DMS53 (cell line): ENCODE results near the gene DIAPH3.
A peak's percentile ranks its signal among the peaks of the same experiment; 100 is the strongest.

Source experiments
- DNase-seq: peaks from one replicate; lab custom pipeline; 2025; lab: John Stamatoyannopoulos, UW

Gene DIAPH3

GRCh38 chr13:60026286-60026685 is 137.4 kb downstream of the DIAPH3 start:
- no peak for DNase-seq

- no peak for DNase-seq
These were observed 143.4 kb downstream of the DIAPH3 start for GRCh38 chr13:60020288-60020687.

GRCh38 chr13:60019119-60019993 is 144.4 kb downstream of the DIAPH3 start:
- no peak for DNase-seq

- DNase-seq, result no peak
These were observed 145.2 kb downstream of the DIAPH3 start for GRCh38 chr13:60018536-60018935.

GRCh38 chr13:60016229-60016628 is 147.5 kb downstream of the DIAPH3 start:
- DNase-seq, result no peak

GRCh38 chr13:60013166-60013565 is 150.6 kb downstream of the DIAPH3 start:
- DNase-seq, result no peak

- DNase-seq, result peak; percentile 30
These were observed 151.2 kb downstream of the DIAPH3 start for GRCh38 chr13:60012488-60012887.

- peak; percentile 44 for DNase-seq
These were observed 154.2 kb downstream of the DIAPH3 start for GRCh38 chr13:60009300-60010253.

- DNase-seq, result no peak
These were observed 161.8 kb downstream of the DIAPH3 start for GRCh38 chr13:60001889-60002288.

GRCh38 chr13:60000976-60001375 is 162.8 kb downstream of the DIAPH3 start:
- no peak for DNase-seq

GRCh38 chr13:60000081-60000480 is 163.6 kb downstream of the DIAPH3 start:
- no peak for DNase-seq

- no peak for DNase-seq
These were observed 165.8 kb downstream of the DIAPH3 start for GRCh38 chr13:59997976-59998375.

- no peak for DNase-seq
These were observed 167.2 kb downstream of the DIAPH3 start for GRCh38 chr13:59996461-59996980.

- peak; percentile 36 for DNase-seq
These were observed 172.3 kb downstream of the DIAPH3 start for GRCh38 chr13:59991395-59991794.

- DNase-seq, result no peak
These were observed 180.9 kb downstream of the DIAPH3 start for GRCh38 chr13:59982631-59983382.

- DNase-seq, result no peak
These were observed 184.1 kb downstream of the DIAPH3 start for GRCh38 chr13:59979589-59979988.

GRCh38 chr13:59978862-59979261 is 184.9 kb downstream of the DIAPH3 start:
- DNase-seq, result no peak

- no peak for DNase-seq
These were observed 186.9 kb downstream of the DIAPH3 start for GRCh38 chr13:59976856-59977255.

- no peak for DNase-seq
These were observed 187.8 kb downstream of the DIAPH3 start for GRCh38 chr13:59975807-59976435.

- DNase-seq, result no peak
These were observed 192.9 kb downstream of the DIAPH3 start for GRCh38 chr13:59970847-59971246.

GRCh38 chr13:59963827-59964226 is 199.9 kb downstream of the DIAPH3 start:
- DNase-seq, result no peak
